OCI-LY1 (cell line): ENCODE results near the gene FBXO28.
"Not testable (repeated sequence)": the region's sequence is repeated elsewhere in the genome, so short reads cannot be mapped to it uniquely, and the experiment has no call there.

Experiments used
- H2AFZ ChIP-seq: fragments of 200-600 bp; sonication (generic), shearing (Covaris generic); 2 replicates; pipeline ENCODE4 v1.6.0; 2014; ENCODE audit warnings: antibody characterized with exemption, mild to moderate bottlenecking, low read length
- H3F3A ChIP-seq: fragments of 200-600 bp; sonication (generic), shearing (Covaris generic); 2 replicates; pipeline ENCODE4 v1.6.0; 2014; ENCODE audit warnings: mild to moderate bottlenecking, antibody characterized with exemption, low read length, moderate library complexity; ENCODE audit not compliant: insufficient read depth
- H3K27ac ChIP-seq: fragments of 200-600 bp; sonication (generic); 2 replicates; pipeline ENCODE4 v1.5.1; 2014; ENCODE audit warnings: low read length, mixed run types, mild to moderate bottlenecking, low read depth; ENCODE audit not compliant: poor library complexity, severe bottlenecking
- H3K27me3 ChIP-seq: fragments of 200-600 bp; sonication (generic); 2 replicates; pipeline ENCODE4 v1.6.0; 2014; ENCODE audit warnings: antibody characterized with exemption, mild to moderate bottlenecking, low read length, moderate library complexity; ENCODE audit not compliant: insufficient read depth
- H3K36me3 ChIP-seq: fragments of 200-600 bp; sonication (generic); 2 replicates; pipeline ENCODE4 v1.6.1; 2014; ENCODE audit warnings: mild to moderate bottlenecking, antibody characterized with exemption, low read length, moderate library complexity, mixed read lengths; ENCODE audit not compliant: insufficient read depth
- H3K4me1 ChIP-seq: fragments of 200-600 bp; sonication (generic); 2 replicates; pipeline ENCODE4 v1.5.1; 2014; ENCODE audit warnings: mild to moderate bottlenecking, low read length, moderate library complexity; ENCODE audit not compliant: insufficient read depth, severe bottlenecking
- H3K4me2 ChIP-seq: fragments of 200-600 bp; sonication (generic), shearing (Covaris generic); 2 replicates; pipeline ENCODE4 v1.6.1; 2014; ENCODE audit warnings: low read length
- H3K4me3 ChIP-seq: fragments of 200-600 bp; sonication (generic); 2 replicates; pipeline ENCODE4 v1.5.1; 2014; ENCODE audit warnings: low read length, low read depth, mild to moderate bottlenecking, mixed read lengths; ENCODE audit not compliant: poor library complexity, severe bottlenecking
- H3K79me2 ChIP-seq: fragments of 200-600 bp; shearing (Covaris generic); 2 replicates; pipeline ENCODE4 v1.6.1; 2016; ENCODE audit warnings: mixed run types, low read length, mixed read lengths; ENCODE audit not compliant: insufficient read depth
- H3K9ac ChIP-seq: fragments of 200-600 bp; sonication (generic), shearing (Covaris generic); 2 replicates; pipeline ENCODE4 v1.6.1; 2014; ENCODE audit warnings: mild to moderate bottlenecking, low read length, mixed read lengths
- H3K9me2 ChIP-seq: fragments of 200-600 bp; sonication (generic), shearing (Covaris generic); 2 replicates; pipeline ENCODE4 v1.6.1; 2014; ENCODE audit warnings: low read depth, mild to moderate bottlenecking, low read length, mixed read lengths
- H3K9me3 ChIP-seq: fragments of 200-600 bp; shearing (Covaris generic); 2 replicates; pipeline ENCODE4 v1.6.1; 2014; ENCODE audit warnings: low read length, mixed read lengths
- H4K20me1 ChIP-seq: fragments of 200-600 bp; sonication (generic), shearing (Covaris generic); 2 replicates; pipeline ENCODE4 v1.6.0; 2016; ENCODE audit warnings: mild to moderate bottlenecking, low read length; ENCODE audit not compliant: insufficient read depth
- CTCF ChIP-seq: fragments of 200-600 bp; sonication (generic), shearing (Covaris generic); IDR thresholded peaks from 2 replicates; pipeline ENCODE4 v1.5.1; 2017; ENCODE audit warnings: mild to moderate bottlenecking, antibody characterized with exemption, low read length, moderate library complexity, mixed read lengths
- EZH2 ChIP-seq: fragments of 200-600 bp; sonication (generic), shearing (Covaris generic); IDR thresholded peaks from 2 replicates; pipeline ENCODE4 v1.8.0; 2017; ENCODE audit warnings: borderline replicate concordance, mixed run types, mild to moderate bottlenecking, antibody characterized with exemption, low read length, moderate library complexity, mixed read lengths

The FBXO28 gene

GRCh38 chr1:224069138-224069537, 44.8 kb upstream of the FBXO28 start:
- no peak for TF ChIP-seq CTCF
- TF ChIP-seq EZH2: no peak
- Histone ChIP-seq H3K36me3 (no peaks in the 10 kb centered on the region), H3K27me3 (no peaks in the 10 kb centered on the region), H3K79me2 (no peaks in the 10 kb centered on the region), H3K9me3 (no peaks in the 10 kb centered on the region), H3K4me1 (no peaks in the 10 kb centered on the region), H3F3A (no peaks in the 10 kb centered on the region), H3K27ac (no peak overlapping the region), H3K9ac (no peak overlapping the region), H3K4me3 (no peak overlapping the region), H3K9me2 (no peaks in the 10 kb centered on the region), H3K4me2 (no peak overlapping the region), H2AFZ (no peak overlapping the region), H4K20me1 (no peaks in the 10 kb centered on the region)

GRCh38 chr1:224070521-224070920, 43.4 kb upstream of the FBXO28 start:
- Histone ChIP-seq H3K27ac (no peak overlapping the region), H2AFZ (no peak overlapping the region), H3K4me2 (no peak overlapping the region), H3K4me1 (no peaks in the 10 kb centered on the region), H3K4me3 (no peak overlapping the region), H3K9me2 (no peaks in the 10 kb centered on the region), H3K9me3 (no peaks in the 10 kb centered on the region), H3K9ac (no peak overlapping the region), H4K20me1 (no peaks in the 10 kb centered on the region), H3K27me3 (no peaks in the 10 kb centered on the region), H3K79me2 (no peaks in the 10 kb centered on the region), H3F3A (no peaks in the 10 kb centered on the region), H3K36me3 (no peaks in the 10 kb centered on the region)
- TF ChIP-seq CTCF (no peak), EZH2 (no peak)

- Histone ChIP-seq H3F3A (no peaks in the 10 kb centered on the region), H3K9me2 (no peaks in the 10 kb centered on the region), H3K27me3 (0 out of 2 replicates have a peak, but pooled peaks cover 3% of the 10 kb centered on the region), H3K79me2 (no peaks in the 10 kb centered on the region), H3K27ac (no peak overlapping the region), H2AFZ (no peak overlapping the region), H3K36me3 (no peaks in the 10 kb centered on the region), H3K4me3 (no peak overlapping the region), H3K9ac (no peak overlapping the region), H3K4me1 (no peaks in the 10 kb centered on the region), H4K20me1 (no peaks in the 10 kb centered on the region), H3K4me2 (no peak overlapping the region), H3K9me3 (no peaks in the 10 kb centered on the region)
- TF ChIP-seq CTCF: no peak
- no peak for TF ChIP-seq EZH2
These were observed 37.5 kb upstream of the FBXO28 start for GRCh38 chr1:224076407-224076806.

GRCh38 chr1:224079644-224080043, 34.3 kb upstream of the FBXO28 start:
- H3K79me2 ChIP-seq, H4K20me1 ChIP-seq, H3K27me3 ChIP-seq, H3K27ac ChIP-seq, H3F3A ChIP-seq, H3K4me3 ChIP-seq, H3K36me3 ChIP-seq, H3K4me2 ChIP-seq, H3K4me1 ChIP-seq, H3K9ac ChIP-seq, H2AFZ ChIP-seq, H3K9me2 ChIP-seq, H3K9me3 ChIP-seq: not testable (repeated sequence)
